H7 (cell line): ENCODE results near the gene MYBBP1A. TPM values are rescaled to one million over a fixed set of nuclear protein-coding genes. Genes with fewer than 3 reads are reported as not detected.
"Not testable (repeated sequence)": the region's sequence is repeated elsewhere in the genome, so short reads cannot be mapped to it uniquely, and the experiment has no call there.

ENCODE experiments used
- DNase-seq: peaks from one replicate; pipeline ENCODE4 v3.0.0; 2012
- H3K27me3 ChIP-seq: 2 replicates; pipeline ENCODE4 v1.6.0; 2011; ENCODE audit warnings: mild to moderate bottlenecking, low read length; ENCODE audit not compliant: control insufficient read depth, insufficient read depth
- H3K36me3 ChIP-seq: replicated peaks from 2 replicates; pipeline ENCODE4 v1.5.1; 2011; ENCODE audit warnings: low read length; ENCODE audit not compliant: control insufficient read depth, insufficient read depth
- H3K4me3 ChIP-seq: 2 replicates; pipeline ENCODE4 v1.5.1; 2011; ENCODE audit warnings: low read depth, mild to moderate bottlenecking, control low read depth, low read length, moderate library complexity; ENCODE audit not compliant: insufficient read depth
- total RNA-seq: library from RNA; depleted of rRNA; stranded (reverse); fragments of >200 nt; shearing (Covaris generic); gene quantifications from 2 replicates; pipeline ENCODE4 v1.2.3, GENCODE V29; 2014; rRNA removed

The MYBBP1A gene
- 140 and 149 TPM in 2 replicates for total RNA-seq

GRCh38 chr17:4554997-4555799 is at the start of gene MYBBP1A:
Gene MYBBP1A (minus strand): TSS chr17:4555384. CDS start chr17:4555324, 60 bp downstream.
- Histone ChIP-seq H3K27me3 (no peaks in the 10 kb centered on the region), H3K4me3 (peak within 1 kb of the TSS; percentile 98), H3K36me3 (peaks cover 30% of the 10 kb centered on the region)
- DNase-seq, result peak; percentile 99

GRCh38 chr17:4604736-4605135 is 49.6 kb upstream of the MYBBP1A start:
- H3K4me3 ChIP-seq, DNase-seq, H3K27me3 ChIP-seq, H3K36me3 ChIP-seq: not testable (repeated sequence)

- no peaks in the 10 kb centered on the region for H3K36me3 ChIP-seq
- H3K4me3 ChIP-seq, result no peak overlapping the region
- DNase-seq, result peak; percentile 46
- H3K27me3 ChIP-seq, result no peaks in the 10 kb centered on the region
Measured at GRCh38 chr17:4604111-4604644, 49.0 kb upstream of the MYBBP1A start.

- H3K27me3 ChIP-seq, result no peaks in the 10 kb centered on the region
- no peak for DNase-seq
- H3K4me3 ChIP-seq, result no peak overlapping the region
- no peaks in the 10 kb centered on the region for H3K36me3 ChIP-seq
Measured at GRCh38 chr17:4602041-4602440, 46.9 kb upstream of the MYBBP1A start.

GRCh38 chr17:4601326-4601725 is 46.1 kb upstream of the MYBBP1A start:
- Histone ChIP-seq H3K4me3 (no peak overlapping the region), H3K27me3 (no peaks in the 10 kb centered on the region)
- DNase-seq, result no peak

GRCh38 chr17:4600563-4600962 is 45.4 kb upstream of the MYBBP1A start:
- no peaks in the 10 kb centered on the region for H3K27me3 ChIP-seq
- DNase-seq, result peak; percentile 75
- no peaks in the 10 kb centered on the region for H3K36me3 ChIP-seq
- no peak overlapping the region for H3K4me3 ChIP-seq

More at GRCh38 chr17:4601326-4601725, 46.1 kb upstream of the MYBBP1A start:
- no peaks in the 10 kb centered on the region for H3K36me3 ChIP-seq

- DNase-seq, result peak; percentile 92
- H3K4me3 ChIP-seq, result no peak overlapping the region
- H3K27me3 ChIP-seq, result no peaks in the 10 kb centered on the region
- H3K36me3 ChIP-seq, result no peaks in the 10 kb centered on the region
Measured at GRCh38 chr17:4599505-4600281, 44.5 kb upstream of the MYBBP1A start.

GRCh38 chr17:4598776-4599504 is 43.8 kb upstream of the MYBBP1A start:
- Histone ChIP-seq H3K27me3 (no peaks in the 10 kb centered on the region), H3K4me3 (no peak overlapping the region), H3K36me3 (no peaks in the 10 kb centered on the region)
- peak; percentile 63 for DNase-seq

- DNase-seq, result peak; percentile 41
- no peaks in the 10 kb centered on the region for H3K36me3 ChIP-seq
- no peaks in the 10 kb centered on the region for H3K27me3 ChIP-seq
- no peak overlapping the region for H3K4me3 ChIP-seq
Measured at GRCh38 chr17:4597975-4598374, 42.8 kb upstream of the MYBBP1A start.

- no peaks in the 10 kb centered on the region for H3K27me3 ChIP-seq
- no peaks in the 10 kb centered on the region for H3K36me3 ChIP-seq
- H3K4me3 ChIP-seq, result no peak overlapping the region
- no peak for DNase-seq
Measured at GRCh38 chr17:4596636-4597380, 41.6 kb upstream of the MYBBP1A start.

- H3K36me3 ChIP-seq, H3K27me3 ChIP-seq, H3K4me3 ChIP-seq, DNase-seq: not testable (repeated sequence)
Measured at GRCh38 chr17:4595685-4596342, 40.6 kb upstream of the MYBBP1A start.

- Histone ChIP-seq H3K36me3 (no peaks in the 10 kb centered on the region), H3K27me3 (no peaks in the 10 kb centered on the region; the same call in 1 of the 2 replicates), H3K4me3 (no peak overlapping the region)
- DNase-seq, result peak; percentile 95
Measured at GRCh38 chr17:4594931-4595684, 39.9 kb upstream of the MYBBP1A start.

GRCh38 chr17:4594406-4594805 is 39.2 kb upstream of the MYBBP1A start:
- no peaks in the 10 kb centered on the region; the same call in 1 of the 2 replicates for H3K27me3 ChIP-seq
- H3K4me3 ChIP-seq, result no peak overlapping the region
- no peaks in the 10 kb centered on the region for H3K36me3 ChIP-seq
- DNase-seq, result no peak
